ENCODE data around the gene LIPK. TPM values are rescaled to one million over a fixed set of nuclear protein-coding genes. Genes with fewer than 3 reads are reported as not detected.

LIPK gene
- total RNA-seq, 1 experiment from 2014 or later = not detected

- POLR2A ChIA-PET = no interaction called here
- no peak for TF ChIP-seq ZNF317 (CRISPR knock-in tag; IDR thresholded peaks at IDR 0.05; ENCODE audit: borderline replicate concordance, low read depth)
- CTCF ChIA-PET = no interaction called here
Measured at GRCh38 chr10:88754287-88754686, 48.2 kb downstream of the LIPK start.

GRCh38 chr10:88755753-88756152, 49.7 kb downstream of the LIPK start:
- POLR2A ChIA-PET = no interaction called here
- peaks cover 9% of the 10 kb centered on the region for H3K4me1 Mint-ChIP-seq

More at GRCh38 chr10:88754287-88754686, 48.2 kb downstream of the LIPK start:
- peaks cover 9% of the 10 kb centered on the region for H3K4me1 Mint-ChIP-seq
- H3K27me3 Mint-ChIP-seq (ENCODE audit: low read depth) = peaks cover 4% of the 10 kb centered on the region
- H3K4me3 Mint-ChIP-seq = no peak overlapping the region
- H3K27ac Mint-ChIP-seq = no peak overlapping the region
- peaks cover 7% of the 10 kb centered on the region; the same call in 1 of the 2 replicates for H3K9me3 Mint-ChIP-seq
- no peak for DNase-seq (ENCODE audit: low spot score)
- ATAC-seq = no peak
- no peaks in the 10 kb centered on the region for H3K36me3 Mint-ChIP-seq

DNA sequence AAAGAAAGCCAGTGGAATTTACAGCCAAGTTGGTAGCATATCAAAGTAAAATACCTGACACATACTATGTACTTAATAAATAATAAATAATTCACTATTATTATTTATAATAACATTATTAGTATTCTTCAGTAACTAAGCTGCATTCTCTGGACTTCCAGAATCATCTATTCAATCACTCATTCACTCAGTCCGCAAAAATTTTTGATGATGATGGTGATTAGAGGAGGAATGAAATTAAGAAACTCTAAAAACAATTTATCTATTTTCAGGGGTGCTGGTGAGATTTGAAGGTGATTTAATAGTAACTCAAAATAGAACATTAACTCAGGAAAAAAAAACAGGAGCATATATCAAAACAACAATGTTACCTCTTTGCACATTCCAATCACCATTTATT, 50.6 kb downstream of the LIPK start:
- no peak for DNase-seq (ENCODE audit: low spot score)
- Mint-ChIP-seq H3K9me3 (no peaks in the 10 kb centered on the region), H3K4me3 (no peak overlapping the region), H3K36me3 (no peaks in the 10 kb centered on the region), H3K27me3 (ENCODE audit: low read depth) (0 out of 2 replicates have a peak, but pooled peaks cover 3% of the 10 kb centered on the region), H3K27ac (no peak overlapping the region; the same call in 1 of the 2 replicates), H3K4me1 (peaks cover 9% of the 10 kb centered on the region)
- no peak for ATAC-seq
- CTCF ChIA-PET = no interaction called here
- POLR2A ChIA-PET = no interaction called here
- TF ChIP-seq, protein P1, sequence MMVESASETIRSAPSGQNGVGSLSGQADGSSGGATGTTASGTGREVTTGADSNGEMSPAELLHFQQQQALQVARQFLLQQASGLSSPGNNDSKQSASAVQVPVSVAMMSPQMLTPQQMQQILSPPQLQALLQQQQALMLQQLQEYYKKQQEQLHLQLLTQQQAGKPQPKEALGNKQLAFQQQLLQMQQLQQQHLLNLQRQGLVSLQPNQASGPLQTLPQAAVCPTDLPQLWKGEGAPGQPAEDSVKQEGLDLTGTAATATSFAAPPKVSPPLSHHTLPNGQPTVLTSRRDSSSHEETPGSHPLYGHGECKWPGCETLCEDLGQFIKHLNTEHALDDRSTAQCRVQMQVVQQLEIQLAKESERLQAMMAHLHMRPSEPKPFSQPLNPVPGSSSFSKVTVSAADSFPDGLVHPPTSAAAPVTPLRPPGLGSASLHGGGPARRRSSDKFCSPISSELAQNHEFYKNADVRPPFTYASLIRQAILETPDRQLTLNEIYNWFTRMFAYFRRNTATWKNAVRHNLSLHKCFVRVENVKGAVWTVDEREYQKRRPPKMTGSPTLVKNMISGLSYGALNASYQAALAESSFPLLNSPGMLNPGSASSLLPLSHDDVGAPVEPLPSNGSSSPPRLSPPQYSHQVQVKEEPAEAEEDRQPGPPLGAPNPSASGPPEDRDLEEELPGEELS (CRISPR knock-in tag; IDR thresholded peaks at IDR 0.05) = no peak
- TF ChIP-seq MAX (CRISPR knock-in tag; IDR thresholded peaks at IDR 0.05) = no peak
- TF ChIP-seq ZBTB21 (CRISPR knock-in tag; IDR thresholded peaks at IDR 0.05; ENCODE audit: borderline replicate concordance) = no peak
- TF ChIP-seq, protein P2, sequence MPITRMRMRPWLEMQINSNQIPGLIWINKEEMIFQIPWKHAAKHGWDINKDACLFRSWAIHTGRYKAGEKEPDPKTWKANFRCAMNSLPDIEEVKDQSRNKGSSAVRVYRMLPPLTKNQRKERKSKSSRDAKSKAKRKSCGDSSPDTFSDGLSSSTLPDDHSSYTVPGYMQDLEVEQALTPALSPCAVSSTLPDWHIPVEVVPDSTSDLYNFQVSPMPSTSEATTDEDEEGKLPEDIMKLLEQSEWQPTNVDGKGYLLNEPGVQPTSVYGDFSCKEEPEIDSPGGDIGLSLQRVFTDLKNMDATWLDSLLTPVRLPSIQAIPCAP (CRISPR knock-in tag; IDR thresholded peaks at IDR 0.05) = no peak
- TF ChIP-seq, protein P3, sequence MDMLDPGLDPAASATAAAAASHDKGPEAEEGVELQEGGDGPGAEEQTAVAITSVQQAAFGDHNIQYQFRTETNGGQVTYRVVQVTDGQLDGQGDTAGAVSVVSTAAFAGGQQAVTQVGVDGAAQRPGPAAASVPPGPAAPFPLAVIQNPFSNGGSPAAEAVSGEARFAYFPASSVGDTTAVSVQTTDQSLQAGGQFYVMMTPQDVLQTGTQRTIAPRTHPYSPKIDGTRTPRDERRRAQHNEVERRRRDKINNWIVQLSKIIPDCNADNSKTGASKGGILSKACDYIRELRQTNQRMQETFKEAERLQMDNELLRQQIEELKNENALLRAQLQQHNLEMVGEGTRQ (CRISPR knock-in tag; IDR thresholded peaks at IDR 0.05) = no peak
- TF ChIP-seq ZNF423 (CRISPR knock-in tag; IDR thresholded peaks at IDR 0.05) = no peak
- no peak for TF ChIP-seq ZNF317 (CRISPR knock-in tag; IDR thresholded peaks at IDR 0.05; ENCODE audit: borderline replicate concordance, low read depth)
- TF ChIP-seq HMGA2 (CRISPR knock-in tag; IDR thresholded peaks at IDR 0.05) = no peak
- no peak for TF ChIP-seq CREB1 (CRISPR knock-in tag; IDR thresholded peaks at IDR 0.05)
- TF ChIP-seq, protein P4, sequence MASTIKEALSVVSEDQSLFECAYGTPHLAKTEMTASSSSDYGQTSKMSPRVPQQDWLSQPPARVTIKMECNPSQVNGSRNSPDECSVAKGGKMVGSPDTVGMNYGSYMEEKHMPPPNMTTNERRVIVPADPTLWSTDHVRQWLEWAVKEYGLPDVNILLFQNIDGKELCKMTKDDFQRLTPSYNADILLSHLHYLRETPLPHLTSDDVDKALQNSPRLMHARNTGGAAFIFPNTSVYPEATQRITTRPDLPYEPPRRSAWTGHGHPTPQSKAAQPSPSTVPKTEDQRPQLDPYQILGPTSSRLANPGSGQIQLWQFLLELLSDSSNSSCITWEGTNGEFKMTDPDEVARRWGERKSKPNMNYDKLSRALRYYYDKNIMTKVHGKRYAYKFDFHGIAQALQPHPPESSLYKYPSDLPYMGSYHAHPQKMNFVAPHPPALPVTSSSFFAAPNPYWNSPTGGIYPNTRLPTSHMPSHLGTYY (CRISPR knock-in tag; IDR thresholded peaks at IDR 0.05) = no peak
- TF ChIP-seq ELF4 (CRISPR knock-in tag; IDR thresholded peaks at IDR 0.05; ENCODE audit: low read depth) = no peak
- TF ChIP-seq ZNF219 (CRISPR knock-in tag; IDR thresholded peaks at IDR 0.05; ENCODE audit: borderline replicate concordance) = no peak
- TF ChIP-seq GABPB1 (CRISPR knock-in tag; IDR thresholded peaks at IDR 0.05) = no peak
- TF ChIP-seq, protein P5, sequence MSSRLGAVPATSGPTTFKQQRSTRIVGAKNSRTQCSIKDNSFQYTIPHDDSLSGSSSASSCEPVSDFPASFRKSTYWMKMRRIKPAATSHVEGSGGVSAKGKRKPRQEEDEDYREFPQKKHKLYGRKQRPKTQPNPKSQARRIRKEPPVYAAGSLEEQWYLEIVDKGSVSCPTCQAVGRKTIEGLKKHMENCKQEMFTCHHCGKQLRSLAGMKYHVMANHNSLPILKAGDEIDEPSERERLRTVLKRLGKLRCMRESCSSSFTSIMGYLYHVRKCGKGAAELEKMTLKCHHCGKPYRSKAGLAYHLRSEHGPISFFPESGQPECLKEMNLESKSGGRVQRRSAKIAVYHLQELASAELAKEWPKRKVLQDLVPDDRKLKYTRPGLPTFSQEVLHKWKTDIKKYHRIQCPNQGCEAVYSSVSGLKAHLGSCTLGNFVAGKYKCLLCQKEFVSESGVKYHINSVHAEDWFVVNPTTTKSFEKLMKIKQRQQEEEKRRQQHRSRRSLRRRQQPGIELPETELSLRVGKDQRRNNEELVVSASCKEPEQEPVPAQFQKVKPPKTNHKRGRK (CRISPR knock-in tag; IDR thresholded peaks at IDR 0.05; ENCODE audit: borderline replicate concordance) = no peak

More at GRCh38 chr10:88755753-88756152, 49.7 kb downstream of the LIPK start:
- Mint-ChIP-seq H3K9me3 (no peaks in the 10 kb centered on the region), H3K27ac (no peak overlapping the region), H3K4me3 (no peak overlapping the region), H3K36me3 (no peaks in the 10 kb centered on the region), H3K27me3 (ENCODE audit: low read depth) (0 out of 2 replicates have a peak, but pooled peaks cover 3% of the 10 kb centered on the region)
- DNase-seq (ENCODE audit: low spot score) (no peak), ATAC-seq (no peak)
- CTCF ChIA-PET = interaction anchor here (1.4 kb wide), 1 partner anchor 27 kb away, joined by 11 read pairs; no protein-coding TSS in a partner anchor
- TF ChIP-seq JAZF1 (CRISPR knock-in tag; IDR thresholded peaks at IDR 0.05) (no peak), ESRRA (CRISPR knock-in tag; IDR thresholded peaks at IDR 0.05; ENCODE audit: borderline replicate concordance) (no peak), ZSCAN18 (CRISPR knock-in tag; IDR thresholded peaks at IDR 0.05) (no peak), OVOL2 (CRISPR knock-in tag; IDR thresholded peaks at IDR 0.05; ENCODE audit: borderline replicate concordance) (no peak), CREM (CRISPR knock-in tag; IDR thresholded peaks at IDR 0.05) (no peak), TEAD1 (CRISPR knock-in tag; IDR thresholded peaks at IDR 0.05) (no peak), ZNF232 (CRISPR knock-in tag; IDR thresholded peaks at IDR 0.05) (no peak), FOXP1 (CRISPR knock-in tag; IDR thresholded peaks at IDR 0.05; ENCODE audit: borderline replicate concordance) (no peak)
- TF ChIP-seq, protein P6, sequence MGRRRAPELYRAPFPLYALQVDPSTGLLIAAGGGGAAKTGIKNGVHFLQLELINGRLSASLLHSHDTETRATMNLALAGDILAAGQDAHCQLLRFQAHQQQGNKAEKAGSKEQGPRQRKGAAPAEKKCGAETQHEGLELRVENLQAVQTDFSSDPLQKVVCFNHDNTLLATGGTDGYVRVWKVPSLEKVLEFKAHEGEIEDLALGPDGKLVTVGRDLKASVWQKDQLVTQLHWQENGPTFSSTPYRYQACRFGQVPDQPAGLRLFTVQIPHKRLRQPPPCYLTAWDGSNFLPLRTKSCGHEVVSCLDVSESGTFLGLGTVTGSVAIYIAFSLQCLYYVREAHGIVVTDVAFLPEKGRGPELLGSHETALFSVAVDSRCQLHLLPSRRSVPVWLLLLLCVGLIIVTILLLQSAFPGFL (CRISPR knock-in tag; IDR thresholded peaks at IDR 0.05; ENCODE audit: borderline replicate concordance) = no peak
- TF ChIP-seq, protein P7, sequence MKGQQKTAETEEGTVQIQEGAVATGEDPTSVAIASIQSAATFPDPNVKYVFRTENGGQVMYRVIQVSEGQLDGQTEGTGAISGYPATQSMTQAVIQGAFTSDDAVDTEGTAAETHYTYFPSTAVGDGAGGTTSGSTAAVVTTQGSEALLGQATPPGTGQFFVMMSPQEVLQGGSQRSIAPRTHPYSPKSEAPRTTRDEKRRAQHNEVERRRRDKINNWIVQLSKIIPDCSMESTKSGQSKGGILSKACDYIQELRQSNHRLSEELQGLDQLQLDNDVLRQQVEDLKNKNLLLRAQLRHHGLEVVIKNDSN (CRISPR knock-in tag; IDR thresholded peaks at IDR 0.05) = no peak
